Fibroblast of lung (primary cell): ENCODE data around the gene NLE1.

Experiments
- EZH2 ChIP-seq: IDR thresholded peaks from 2 replicates; pipeline ENCODE4 v1.5.1; 2012; ENCODE audit warnings: low read length, control low read depth, mild to moderate bottlenecking; ENCODE audit errors: missing control alignments
- TF ChIP-seq, protein P1 (sequence below), 2 donors: IDR thresholded peaks in 1 of 2; conservative IDR thresholded peaks in 1 of 2; 1 replicate in 1 of 2; 2 replicates in 1 of 2; pipeline ENCODE4 v1.5.1; 2011 to 2012; ENCODE audit warnings: low read length in 2 of 2, control low read depth in 1 of 2, inconsistent platforms in 1 of 2, low read depth in 1 of 2, mild to moderate bottlenecking in 1 of 2

DNA sequence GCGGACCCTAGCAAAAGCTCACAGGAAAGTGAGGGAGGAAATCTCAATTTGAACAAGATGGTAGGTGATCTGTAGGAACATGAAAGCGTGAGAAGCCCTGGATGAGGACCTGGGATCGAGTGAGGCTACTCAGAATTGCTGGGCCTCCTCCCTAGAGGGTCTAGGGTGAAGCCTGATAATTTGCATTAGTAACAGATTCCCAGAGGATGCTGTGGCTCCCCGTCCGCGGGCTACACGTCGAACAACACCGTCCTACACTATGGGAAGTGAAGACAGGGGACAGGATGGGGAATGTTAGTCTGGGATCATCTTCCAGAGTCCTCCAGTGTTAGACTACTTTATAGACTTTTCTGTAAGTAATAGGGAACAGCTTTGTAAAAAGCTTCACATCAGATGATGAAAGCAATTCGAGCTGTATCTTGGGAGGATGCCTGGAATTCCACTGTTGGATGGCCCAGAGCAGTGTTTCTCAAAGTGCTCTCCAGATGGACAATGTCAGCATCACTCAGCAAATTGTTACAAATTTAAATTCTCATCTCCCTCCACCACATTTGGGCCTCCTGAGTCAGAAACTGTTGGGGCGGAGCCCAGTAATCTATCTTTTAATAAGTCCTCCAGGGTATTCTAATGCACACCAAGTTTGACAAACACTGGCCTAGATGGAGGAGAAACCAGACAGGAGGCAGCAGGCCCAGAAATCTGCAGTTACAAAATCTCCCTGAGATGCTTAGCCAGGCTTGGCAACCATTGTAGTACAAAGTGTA lies 14.2 kb downstream of the NLE1 start:
- TF ChIP-seq, protein P1, sequence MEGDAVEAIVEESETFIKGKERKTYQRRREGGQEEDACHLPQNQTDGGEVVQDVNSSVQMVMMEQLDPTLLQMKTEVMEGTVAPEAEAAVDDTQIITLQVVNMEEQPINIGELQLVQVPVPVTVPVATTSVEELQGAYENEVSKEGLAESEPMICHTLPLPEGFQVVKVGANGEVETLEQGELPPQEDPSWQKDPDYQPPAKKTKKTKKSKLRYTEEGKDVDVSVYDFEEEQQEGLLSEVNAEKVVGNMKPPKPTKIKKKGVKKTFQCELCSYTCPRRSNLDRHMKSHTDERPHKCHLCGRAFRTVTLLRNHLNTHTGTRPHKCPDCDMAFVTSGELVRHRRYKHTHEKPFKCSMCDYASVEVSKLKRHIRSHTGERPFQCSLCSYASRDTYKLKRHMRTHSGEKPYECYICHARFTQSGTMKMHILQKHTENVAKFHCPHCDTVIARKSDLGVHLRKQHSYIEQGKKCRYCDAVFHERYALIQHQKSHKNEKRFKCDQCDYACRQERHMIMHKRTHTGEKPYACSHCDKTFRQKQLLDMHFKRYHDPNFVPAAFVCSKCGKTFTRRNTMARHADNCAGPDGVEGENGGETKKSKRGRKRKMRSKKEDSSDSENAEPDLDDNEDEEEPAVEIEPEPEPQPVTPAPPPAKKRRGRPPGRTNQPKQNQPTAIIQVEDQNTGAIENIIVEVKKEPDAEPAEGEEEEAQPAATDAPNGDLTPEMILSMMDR (conservative IDR thresholded peaks at IDR 0.05 in 1 of 2, IDR thresholded peaks at IDR 0.05 in 1 of 2; ENCODE audit: low read depth in 1 of 2, low read length in 2 of 2) = no peak
- TF ChIP-seq EZH2 = no peak
